NCI-H1092 treated with DMSO at 0.1 percent for 48 hours (cell line): ENCODE measurements around the gene SLMAP.
A peak's percentile ranks its signal among the peaks of the same experiment; 100 is the strongest.

ENCODE experiments used
- DNase-seq: peaks from one replicate; lab custom pipeline; 2025; lab: John Stamatoyannopoulos, UW

SLMAP gene

GRCh38 chr3:57755741-57756527 is at the start of gene SLMAP:
SLMAP (plus strand) TSS chr3:57756309; CDS start chr3:57757652, 1,343 bp downstream.
- peak; percentile 92 for DNase-seq

- no peak for DNase-seq
Measured at GRCh38 chr3:57706462-57706861, 49.6 kb upstream of the SLMAP start.

GRCh38 chr3:57709031-57709430 is 47.1 kb upstream of the SLMAP start:
- no peak for DNase-seq

- DNase-seq, result no peak
Measured at GRCh38 chr3:57709559-57709958, 46.5 kb upstream of the SLMAP start.

GRCh38 chr3:57715686-57716085 is 40.4 kb upstream of the SLMAP start:
- DNase-seq, result no peak

- no peak for DNase-seq
Measured at GRCh38 chr3:57717205-57717868, 38.8 kb upstream of the SLMAP start.

GRCh38 chr3:57718118-57718517 is 38.0 kb upstream of the SLMAP start:
- DNase-seq, result no peak

GRCh38 chr3:57726397-57726796 is 29.7 kb upstream of the SLMAP start:
- no peak for DNase-seq

GRCh38 chr3:57727106-57727505 is 29.0 kb upstream of the SLMAP start:
- no peak for DNase-seq

GRCh38 chr3:57729334-57730045 is 26.6 kb upstream of the SLMAP start:
- no peak for DNase-seq

- DNase-seq, result no peak
Measured at GRCh38 chr3:57730682-57731081, 25.4 kb upstream of the SLMAP start.

- no peak for DNase-seq
Measured at GRCh38 chr3:57731311-57731710, 24.8 kb upstream of the SLMAP start.

GRCh38 chr3:57733790-57734189 is 22.3 kb upstream of the SLMAP start:
- no peak for DNase-seq

GRCh38 chr3:57735405-57735804 is 20.7 kb upstream of the SLMAP start:
- DNase-seq, result no peak

GRCh38 chr3:57737840-57738239 is 18.3 kb upstream of the SLMAP start:
- DNase-seq, result no peak

GRCh38 chr3:57738391-57738790 is 17.7 kb upstream of the SLMAP start:
- no peak for DNase-seq

GRCh38 chr3:57740027-57740426 is 16.1 kb upstream of the SLMAP start:
- DNase-seq, result no peak

GRCh38 chr3:57743496-57743895 is 12.6 kb upstream of the SLMAP start:
- DNase-seq, result no peak

GRCh38 chr3:57745101-57745500 is 11.0 kb upstream of the SLMAP start:
- DNase-seq, result no peak

- DNase-seq, result no peak
Measured at GRCh38 chr3:57746156-57747010, 9.7 kb upstream of the SLMAP start.

GRCh38 chr3:57749542-57749941 is 6.6 kb upstream of the SLMAP start:
- DNase-seq, result no peak

- DNase-seq, result no peak
Measured at GRCh38 chr3:57752307-57752706, 3.8 kb upstream of the SLMAP start.
